Brain microvascular endothelial cell (primary cell): ENCODE data around the gene HLA-DQA1.

Experiments used
- DNase-seq: peaks from one replicate; pipeline ENCODE4 v3.0.0-alpha.2; 2020
- H3K27ac ChIP-seq: fragments of 250-450 bp; sonication (Bioruptor Pico); 2 replicates; pipeline ENCODE4 v1.5.1; 2020; ENCODE audit warnings: mild to moderate bottlenecking, moderate library complexity
- H3K27me3 ChIP-seq: fragments of 250-450 bp; sonication (Bioruptor Pico); replicated peaks from 2 replicates; pipeline ENCODE4 v1.5.1; 2020; ENCODE audit warnings: mild to moderate bottlenecking
- H3K36me3 ChIP-seq: fragments of 250-450 bp; sonication (Bioruptor Pico); replicated peaks from 2 replicates; pipeline ENCODE4 v1.5.1; 2020; ENCODE audit warnings: mild to moderate bottlenecking
- H3K4me3 ChIP-seq: 2 replicates; pipeline ENCODE4 v1.5.1; 2011; ENCODE audit warnings: low read depth, mild to moderate bottlenecking, control low read depth, low read length, moderate library complexity
- in situ Hi-C: cut with HindIII; loops from 2 replicates; pipeline ENCODE4 v1.10.0; 2017; ENCODE audit warnings: low sequenced_read_pairs, low pct_ligation_motif_present
- TF ChIP-seq, protein P1 (sequence below): IDR thresholded peaks from 2 replicates; pipeline ENCODE4 v1.5.1; 2011; ENCODE audit warnings: low read depth, mild to moderate bottlenecking, moderate library complexity, low read length, control low read depth, inconsistent platforms; ENCODE audit errors: missing control alignments

The HLA-DQA1 gene

DNA sequence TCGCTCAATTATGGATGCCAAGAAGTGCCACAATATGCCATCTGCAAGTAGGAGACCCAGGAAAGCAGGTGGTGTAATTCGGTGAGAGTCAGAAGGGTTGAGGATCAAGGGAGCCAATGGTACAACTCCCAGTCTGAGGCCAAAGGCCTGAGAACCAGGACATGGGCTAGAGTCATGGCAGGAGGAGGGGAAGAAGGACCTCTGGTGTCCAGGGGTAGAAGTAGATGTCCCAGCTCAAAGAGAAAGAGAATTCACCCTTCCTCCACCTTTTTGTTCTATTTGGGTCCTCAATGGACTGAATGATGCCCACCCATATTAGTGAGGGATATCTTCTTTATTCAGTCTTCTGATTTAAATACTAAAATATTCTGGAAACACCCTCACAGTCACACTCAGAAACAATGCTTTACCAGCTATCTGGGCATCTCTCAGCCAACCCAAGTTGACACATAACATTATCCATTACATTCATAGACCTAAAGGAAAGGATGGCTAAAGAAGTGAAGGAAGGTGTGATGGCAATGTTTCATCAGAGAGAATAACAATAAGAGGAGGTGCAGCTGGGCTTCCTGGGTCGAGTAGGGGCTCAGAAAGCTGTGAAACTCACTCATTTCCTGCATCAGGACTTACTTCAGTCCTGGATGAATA, 21.2 kb upstream of the HLA-DQA1 start:
- no peak for DNase-seq
- TF ChIP-seq, protein P1, sequence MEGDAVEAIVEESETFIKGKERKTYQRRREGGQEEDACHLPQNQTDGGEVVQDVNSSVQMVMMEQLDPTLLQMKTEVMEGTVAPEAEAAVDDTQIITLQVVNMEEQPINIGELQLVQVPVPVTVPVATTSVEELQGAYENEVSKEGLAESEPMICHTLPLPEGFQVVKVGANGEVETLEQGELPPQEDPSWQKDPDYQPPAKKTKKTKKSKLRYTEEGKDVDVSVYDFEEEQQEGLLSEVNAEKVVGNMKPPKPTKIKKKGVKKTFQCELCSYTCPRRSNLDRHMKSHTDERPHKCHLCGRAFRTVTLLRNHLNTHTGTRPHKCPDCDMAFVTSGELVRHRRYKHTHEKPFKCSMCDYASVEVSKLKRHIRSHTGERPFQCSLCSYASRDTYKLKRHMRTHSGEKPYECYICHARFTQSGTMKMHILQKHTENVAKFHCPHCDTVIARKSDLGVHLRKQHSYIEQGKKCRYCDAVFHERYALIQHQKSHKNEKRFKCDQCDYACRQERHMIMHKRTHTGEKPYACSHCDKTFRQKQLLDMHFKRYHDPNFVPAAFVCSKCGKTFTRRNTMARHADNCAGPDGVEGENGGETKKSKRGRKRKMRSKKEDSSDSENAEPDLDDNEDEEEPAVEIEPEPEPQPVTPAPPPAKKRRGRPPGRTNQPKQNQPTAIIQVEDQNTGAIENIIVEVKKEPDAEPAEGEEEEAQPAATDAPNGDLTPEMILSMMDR: no peak
- no peaks in the 10 kb centered on the region for H3K27me3 ChIP-seq
- in situ Hi-C loops: no loop called here
- H3K27ac ChIP-seq: no peak overlapping the region
- no peaks in the 10 kb centered on the region for H3K36me3 ChIP-seq
- no peak overlapping the region for H3K4me3 ChIP-seq

DNA sequence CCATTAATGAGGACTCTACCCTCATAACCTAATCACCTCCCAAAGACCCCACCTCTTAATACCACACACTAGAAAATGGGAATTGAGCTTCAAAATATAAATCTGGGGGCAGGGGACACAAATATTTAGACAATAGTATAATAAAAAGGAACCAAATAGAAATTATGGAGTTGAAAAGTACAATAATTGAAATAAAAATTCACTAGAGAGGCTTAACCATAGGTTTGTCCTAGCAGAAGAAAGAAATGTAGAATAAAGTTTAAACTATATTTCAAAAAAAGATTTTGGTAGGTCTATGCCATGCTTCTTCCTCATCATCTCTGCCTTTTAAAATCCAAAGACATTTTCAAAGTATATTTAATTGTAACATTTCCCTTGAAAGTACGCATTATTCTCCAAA, 19.5 kb upstream of the HLA-DQA1 start:
- TF ChIP-seq, protein P1: no peak
- in situ Hi-C loops: no loop called here
- no peaks in the 10 kb centered on the region for H3K27me3 ChIP-seq
- H3K27ac ChIP-seq: no peak overlapping the region
- no peak overlapping the region for H3K4me3 ChIP-seq
- no peak for DNase-seq
- no peaks in the 10 kb centered on the region for H3K36me3 ChIP-seq

DNA sequence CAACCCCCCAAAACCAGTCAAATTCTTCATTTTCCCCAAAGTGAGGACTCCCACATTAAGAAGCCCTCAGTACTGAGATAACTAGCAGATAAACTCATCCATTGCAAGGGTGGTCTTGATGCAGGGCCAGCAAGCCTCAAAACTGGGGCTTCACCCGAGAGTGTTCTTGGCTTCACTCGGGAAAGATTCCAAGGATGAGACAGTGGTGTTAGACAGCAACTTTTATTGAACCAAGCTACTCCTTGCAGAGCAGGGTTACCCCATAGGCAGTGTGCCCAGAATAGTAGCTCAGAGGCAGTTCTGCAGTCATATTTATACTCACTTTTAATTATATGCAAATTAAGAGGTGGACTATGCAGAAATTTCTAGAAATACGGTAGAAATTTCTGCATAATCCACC, 15.8 kb upstream of the HLA-DQA1 start:
- H3K27ac ChIP-seq: no peak overlapping the region
- no peak for DNase-seq
- no peaks in the 10 kb centered on the region for H3K27me3 ChIP-seq
- no peak overlapping the region for H3K4me3 ChIP-seq
- TF ChIP-seq, protein P1: no peak
- H3K36me3 ChIP-seq: no peaks in the 10 kb centered on the region
- in situ Hi-C loops: no loop called here

DNA sequence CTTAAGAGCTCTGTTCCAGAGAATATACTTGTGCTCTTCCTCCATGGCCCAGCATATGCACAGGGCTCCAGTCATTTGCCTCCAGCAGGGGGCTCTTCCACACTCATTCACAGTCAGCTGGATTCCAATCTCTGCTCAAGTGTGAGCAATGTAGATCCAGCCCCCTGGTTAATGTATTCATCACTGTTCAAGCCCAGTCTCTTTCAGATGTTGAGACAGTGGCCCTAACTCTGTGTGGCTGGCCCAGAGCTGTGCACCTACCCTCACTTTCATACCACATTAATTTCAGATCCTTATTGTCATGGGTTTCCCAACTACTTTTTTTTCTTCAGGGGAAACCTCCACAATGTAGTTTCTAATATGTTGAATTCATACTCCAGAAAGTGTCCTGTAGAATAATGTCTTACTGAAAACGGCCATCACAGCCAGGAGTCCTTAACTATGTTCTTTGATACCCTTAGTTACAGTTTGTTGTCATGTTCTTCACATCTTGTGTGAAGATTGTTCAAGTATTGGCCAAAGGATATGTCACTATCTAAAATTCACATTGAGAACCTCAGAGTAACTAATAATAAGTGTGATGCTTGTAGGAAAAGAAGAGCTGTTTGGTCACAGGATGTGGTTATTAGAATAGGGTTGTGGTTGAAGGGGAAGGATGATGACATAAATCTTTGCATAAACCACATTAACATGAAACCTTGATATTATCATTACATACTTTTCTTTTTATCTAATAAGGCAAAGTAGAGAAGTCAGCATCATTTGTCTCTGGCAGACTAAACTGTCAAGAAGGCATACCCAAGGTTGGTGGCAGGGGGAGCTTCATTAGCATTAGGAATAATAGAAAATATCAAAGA, 14.4 kb upstream of the HLA-DQA1 start:
- TF ChIP-seq, protein P1: peak; percentile 25
- DNase-seq: no peak
- in situ Hi-C loops: no loop called here
- H3K27ac ChIP-seq: no peak overlapping the region
- H3K27me3 ChIP-seq: no peaks in the 10 kb centered on the region
- H3K4me3 ChIP-seq: no peak overlapping the region
- no peaks in the 10 kb centered on the region for H3K36me3 ChIP-seq

DNA sequence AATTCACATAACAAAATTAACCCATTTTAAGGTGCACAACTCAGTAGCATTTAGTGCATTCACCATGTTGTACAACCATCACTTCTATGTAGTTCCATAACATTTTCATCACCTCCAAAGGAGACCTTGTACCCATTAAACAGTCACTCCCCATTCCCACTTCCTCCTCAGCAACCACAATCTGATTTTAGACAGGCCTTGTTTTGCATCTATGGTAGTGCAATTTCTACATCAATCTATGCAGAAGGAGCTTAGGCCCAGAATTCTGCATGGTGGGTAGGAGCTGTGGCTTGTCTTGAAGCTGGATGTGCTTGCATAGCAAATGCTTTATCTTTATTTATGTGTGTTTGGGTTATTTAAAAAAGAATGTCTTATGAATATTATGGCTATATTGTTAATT, 13.5 kb upstream of the HLA-DQA1 start:
- Histone ChIP-seq H3K27ac (no peak overlapping the region), H3K27me3 (no peaks in the 10 kb centered on the region), H3K4me3 (no peak overlapping the region), H3K36me3 (no peaks in the 10 kb centered on the region)
- TF ChIP-seq, protein P1: no peak
- no peak for DNase-seq
- in situ Hi-C loops: no loop called here
